B cell (primary cell): ENCODE results near the gene FNDC3A.

Experiments
- EZH2 ChIP-seq: IDR thresholded peaks from 2 replicates; pipeline ENCODE4 v1.6.1; 2012; ENCODE audit warnings: borderline replicate concordance, low read depth, mild to moderate bottlenecking, moderate library complexity, low read length; ENCODE audit not compliant: insufficient read depth, poor library complexity, severe bottlenecking
- TF ChIP-seq, protein P1 (sequence below): fragments of 200-600 bp; IDR thresholded peaks from one replicate; pipeline ENCODE4 v1.8.0; 2022; ENCODE audit warnings: antibody characterized with exemption, mild to moderate bottlenecking

DNA sequence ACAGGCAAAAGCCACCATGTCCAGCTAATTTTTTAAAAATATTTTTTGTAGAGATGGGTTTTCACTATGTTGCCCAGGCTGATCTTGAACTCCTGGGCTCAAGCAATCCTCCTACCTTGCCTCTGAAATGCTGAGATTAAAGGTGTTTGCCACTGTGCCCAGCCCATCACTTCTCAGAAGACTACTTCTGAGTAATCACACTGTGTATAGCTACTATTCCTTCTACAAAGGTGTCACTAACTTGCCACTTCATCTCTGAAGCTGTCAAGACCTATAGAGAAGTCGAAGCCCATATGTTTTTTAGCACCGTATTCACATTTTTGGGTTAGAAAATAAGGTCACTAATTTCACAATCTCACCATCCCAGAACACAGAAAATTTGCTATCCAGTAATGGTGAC, 36.0 kb upstream of the FNDC3A start:
- TF ChIP-seq, protein P1, sequence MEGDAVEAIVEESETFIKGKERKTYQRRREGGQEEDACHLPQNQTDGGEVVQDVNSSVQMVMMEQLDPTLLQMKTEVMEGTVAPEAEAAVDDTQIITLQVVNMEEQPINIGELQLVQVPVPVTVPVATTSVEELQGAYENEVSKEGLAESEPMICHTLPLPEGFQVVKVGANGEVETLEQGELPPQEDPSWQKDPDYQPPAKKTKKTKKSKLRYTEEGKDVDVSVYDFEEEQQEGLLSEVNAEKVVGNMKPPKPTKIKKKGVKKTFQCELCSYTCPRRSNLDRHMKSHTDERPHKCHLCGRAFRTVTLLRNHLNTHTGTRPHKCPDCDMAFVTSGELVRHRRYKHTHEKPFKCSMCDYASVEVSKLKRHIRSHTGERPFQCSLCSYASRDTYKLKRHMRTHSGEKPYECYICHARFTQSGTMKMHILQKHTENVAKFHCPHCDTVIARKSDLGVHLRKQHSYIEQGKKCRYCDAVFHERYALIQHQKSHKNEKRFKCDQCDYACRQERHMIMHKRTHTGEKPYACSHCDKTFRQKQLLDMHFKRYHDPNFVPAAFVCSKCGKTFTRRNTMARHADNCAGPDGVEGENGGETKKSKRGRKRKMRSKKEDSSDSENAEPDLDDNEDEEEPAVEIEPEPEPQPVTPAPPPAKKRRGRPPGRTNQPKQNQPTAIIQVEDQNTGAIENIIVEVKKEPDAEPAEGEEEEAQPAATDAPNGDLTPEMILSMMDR: no peak
- no peak for TF ChIP-seq EZH2
